Thoracic aorta (tissue), 2 donors: ENCODE results near the gene LRWD1. TPM values are rescaled to one million over a fixed set of nuclear protein-coding genes. Genes with fewer than 3 reads are reported as not detected.
"Not testable (repeated sequence)": the region's sequence is repeated elsewhere in the genome, so short reads cannot be mapped to it uniquely, and the experiment has no call there.

Experiments used
- ATAC-seq: fragments of 150-250 bp; one replicate; pipeline ENCODE4 v1.8.0; 2017; ENCODE audit warnings: low read depth; ENCODE audit not compliant: insufficient number of reproducible peaks, low FRiP score
- DNase-seq: peaks from one replicate; pipeline ENCODE4 v3.0.0-alpha.2; 2020; ENCODE audit warnings: low spot score
- H3K27ac ChIP-seq, 2 donors: fragments of 200-600 bp; sonication (generic); 1 replicate in 1 of 2; 2 replicates in 1 of 2; pipeline ENCODE4 v1.5.1; 2016; ENCODE audit warnings: mild to moderate bottlenecking in 2 of 2, moderate library complexity in 2 of 2
- H3K27me3 ChIP-seq: fragments of 200-600 bp; sonication (generic); replicated peaks from 2 replicates; pipeline ENCODE4 v1.6.0; 2016; ENCODE audit warnings: mild to moderate bottlenecking; ENCODE audit not compliant: insufficient read depth
- H3K36me3 ChIP-seq: fragments of 200-600 bp; sonication (generic); one replicate; pipeline ENCODE4 v1.5.1; 2016
- H3K4me1 ChIP-seq, 2 donors: fragments of 200-600 bp; sonication (generic); 1 replicate in 1 of 2; 2 replicates in 1 of 2; pipeline versions ENCODE4 v1.5.1 to v1.6.0; 2016; ENCODE audit warnings: low read depth in 2 of 2, mild to moderate bottlenecking in 1 of 2; ENCODE audit not compliant: control insufficient read depth in 1 of 2
- H3K4me3 ChIP-seq: fragments of 200-600 bp; sonication (generic); 2 replicates; pipeline ENCODE4 v1.5.1; 2016; ENCODE audit warnings: mild to moderate bottlenecking
- H3K9me3 ChIP-seq: fragments of 200-600 bp; sonication (generic); 2 replicates; pipeline ENCODE4 v1.5.1; 2016
- total RNA-seq, 2 donors: library from RNA; depleted of rRNA; stranded (reverse); fragments of >200 nt; gene quantifications; one replicate each; pipeline versions ENCODE4 v1.1.0 to v1.2.3, GENCODE V29; 2016

Gene LRWD1
- total RNA-seq, 2 donors from 2014 or later: 7.9 to 10.9 TPM

GRCh38 chr7:102493220-102493935, 28.6 kb downstream of the LRWD1 start:
- not testable (repeated sequence) for DNase-seq, H3K27ac ChIP-seq

GRCh38 chr7:102494026-102494425, 29.2 kb downstream of the LRWD1 start:
- DNase-seq, H3K9me3 ChIP-seq, ATAC-seq, H3K4me1 ChIP-seq, H3K36me3 ChIP-seq, H3K27me3 ChIP-seq, H3K27ac ChIP-seq, H3K4me3 ChIP-seq: not testable (repeated sequence)

More at GRCh38 chr7:102493220-102493935, 28.6 kb downstream of the LRWD1 start:
- not testable (repeated sequence) for ATAC-seq, H3K27me3 ChIP-seq, H3K4me1 ChIP-seq, H3K9me3 ChIP-seq, H3K4me3 ChIP-seq, H3K36me3 ChIP-seq

GRCh38 chr7:102494473-102495149, 29.8 kb downstream of the LRWD1 start:
- H3K9me3 ChIP-seq, H3K4me1 ChIP-seq, H3K27me3 ChIP-seq, DNase-seq, H3K27ac ChIP-seq, ATAC-seq, H3K4me3 ChIP-seq, H3K36me3 ChIP-seq: not testable (repeated sequence)

GRCh38 chr7:102496861-102497260, 32.1 kb downstream of the LRWD1 start:
- not testable (repeated sequence) for H3K27me3 ChIP-seq, DNase-seq, H3K36me3 ChIP-seq, H3K4me1 ChIP-seq, H3K27ac ChIP-seq, ATAC-seq, H3K4me3 ChIP-seq, H3K9me3 ChIP-seq

GRCh38 chr7:102497308-102497707, 32.5 kb downstream of the LRWD1 start:
- not testable (repeated sequence) for H3K36me3 ChIP-seq, H3K9me3 ChIP-seq, H3K4me1 ChIP-seq, H3K4me3 ChIP-seq, H3K27ac ChIP-seq, H3K27me3 ChIP-seq, ATAC-seq, DNase-seq

- H3K4me3 ChIP-seq, DNase-seq, ATAC-seq, H3K4me1 ChIP-seq, H3K9me3 ChIP-seq, H3K27ac ChIP-seq, H3K36me3 ChIP-seq, H3K27me3 ChIP-seq: not testable (repeated sequence)
Observed at GRCh38 chr7:102498321-102498720, 33.5 kb downstream of the LRWD1 start.

GRCh38 chr7:102503141-102503540, 38.4 kb downstream of the LRWD1 start:
- H3K4me1 ChIP-seq, H3K36me3 ChIP-seq, ATAC-seq, H3K9me3 ChIP-seq, H3K27me3 ChIP-seq, H3K27ac ChIP-seq, DNase-seq, H3K4me3 ChIP-seq: not testable (repeated sequence)

- H3K9me3 ChIP-seq, H3K36me3 ChIP-seq, H3K27me3 ChIP-seq, H3K4me1 ChIP-seq, DNase-seq, H3K4me3 ChIP-seq: not testable (repeated sequence)
- peak overlapping the region; percentile 51 to 52 for H3K27ac ChIP-seq
- ATAC-seq: peak; percentile 89
Observed at GRCh38 chr7:102505298-102506185, 40.8 kb downstream of the LRWD1 start.

- not testable (repeated sequence) for ATAC-seq, H3K27ac ChIP-seq, H3K9me3 ChIP-seq, H3K4me1 ChIP-seq, DNase-seq, H3K27me3 ChIP-seq, H3K4me3 ChIP-seq, H3K36me3 ChIP-seq
Observed at GRCh38 chr7:102507410-102508088, 42.8 kb downstream of the LRWD1 start.

GRCh38 chr7:102510575-102510974, 45.8 kb downstream of the LRWD1 start:
- H3K27me3 ChIP-seq, H3K4me1 ChIP-seq, ATAC-seq, H3K36me3 ChIP-seq, H3K27ac ChIP-seq, H3K4me3 ChIP-seq, H3K9me3 ChIP-seq, DNase-seq: not testable (repeated sequence)

GRCh38 chr7:102511860-102512522, 47.2 kb downstream of the LRWD1 start:
- H3K27ac ChIP-seq, H3K36me3 ChIP-seq, H3K4me3 ChIP-seq, H3K9me3 ChIP-seq, H3K27me3 ChIP-seq, DNase-seq, H3K4me1 ChIP-seq, ATAC-seq: not testable (repeated sequence)
